GM18868 (cell line): ENCODE results near the gene NEURL1B.
"Not testable (repeated sequence)": the region's sequence is repeated elsewhere in the genome, so short reads cannot be mapped to it uniquely, and the experiment has no call there.

ENCODE experiments used
- ATAC-seq: cut with Tn5 transposase; IDR thresholded peaks from one replicate; pipeline ENCODE4 v1.9.1; 2021; ENCODE audit warnings: mild to moderate bottlenecking, moderate library complexity; ENCODE audit not compliant: unreplicated experiment

The NEURL1B gene, protein sequence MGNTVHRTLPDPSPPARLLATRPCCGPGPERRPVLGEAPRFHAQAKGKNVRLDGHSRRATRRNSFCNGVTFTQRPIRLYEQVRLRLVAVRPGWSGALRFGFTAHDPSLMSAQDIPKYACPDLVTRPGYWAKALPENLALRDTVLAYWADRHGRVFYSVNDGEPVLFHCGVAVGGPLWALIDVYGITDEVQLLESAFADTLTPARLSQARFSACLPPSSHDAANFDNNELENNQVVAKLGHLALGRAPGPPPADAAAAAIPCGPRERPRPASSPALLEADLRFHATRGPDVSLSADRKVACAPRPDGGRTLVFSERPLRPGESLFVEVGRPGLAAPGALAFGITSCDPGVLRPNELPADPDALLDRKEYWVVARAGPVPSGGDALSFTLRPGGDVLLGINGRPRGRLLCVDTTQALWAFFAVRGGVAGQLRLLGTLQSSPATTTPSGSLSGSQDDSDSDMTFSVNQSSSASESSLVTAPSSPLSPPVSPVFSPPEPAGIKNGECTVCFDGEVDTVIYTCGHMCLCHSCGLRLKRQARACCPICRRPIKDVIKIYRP

DNA sequence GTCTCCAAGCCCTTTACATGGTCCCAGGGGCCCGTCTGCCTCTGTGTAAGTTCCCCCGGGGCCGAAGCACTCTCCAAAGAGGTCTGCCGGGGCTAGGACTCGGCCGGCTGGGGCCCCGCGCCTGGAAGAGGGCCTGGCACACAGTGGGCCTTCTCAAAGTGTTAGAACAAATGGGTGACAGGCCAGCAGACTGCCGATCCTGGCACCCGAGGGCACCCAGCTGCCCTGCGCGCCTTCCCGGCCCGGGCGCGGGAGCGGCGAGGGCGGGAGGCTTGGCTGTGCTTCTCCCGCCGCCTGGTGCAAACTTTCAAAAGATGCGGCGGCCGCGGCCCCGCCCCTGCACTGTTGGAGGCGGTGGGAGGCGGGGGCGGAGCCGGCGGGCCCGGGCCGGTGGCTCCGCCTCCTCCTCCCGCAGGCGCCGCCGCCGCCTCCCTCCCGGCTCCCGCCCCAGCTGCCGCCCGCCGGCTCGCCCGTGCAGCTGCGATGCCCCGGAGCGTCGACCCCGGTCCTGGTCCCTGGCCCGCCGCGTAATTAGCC, at the start of gene NEURL1B:
Gene NEURL1B (plus strand): TSS at position 442 of the 537 bp plus-strand sequence. CDS start 144 bp downstream, outside the sequence.
- peak; percentile 67 for ATAC-seq

DNA sequence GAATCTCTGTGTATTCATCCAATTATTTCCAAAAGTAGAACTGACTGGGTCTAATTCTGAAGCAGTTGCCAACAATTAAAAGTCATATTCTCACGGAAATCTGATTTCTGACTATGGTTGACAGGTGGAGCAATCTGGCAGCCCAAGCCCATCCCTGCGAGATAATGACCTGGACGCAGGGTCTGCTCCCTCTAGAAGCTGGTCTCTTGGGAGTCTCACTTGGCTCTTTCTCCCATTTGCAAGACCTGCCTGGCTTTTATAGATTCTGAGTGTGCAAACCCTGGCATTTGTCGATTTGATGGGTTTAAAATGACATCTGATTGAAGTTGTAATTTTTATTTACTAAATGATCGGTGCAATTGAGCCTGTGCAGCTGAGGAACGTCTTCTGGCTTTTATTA, 49.4 kb upstream of the NEURL1B start:
- no peak for ATAC-seq

DNA sequence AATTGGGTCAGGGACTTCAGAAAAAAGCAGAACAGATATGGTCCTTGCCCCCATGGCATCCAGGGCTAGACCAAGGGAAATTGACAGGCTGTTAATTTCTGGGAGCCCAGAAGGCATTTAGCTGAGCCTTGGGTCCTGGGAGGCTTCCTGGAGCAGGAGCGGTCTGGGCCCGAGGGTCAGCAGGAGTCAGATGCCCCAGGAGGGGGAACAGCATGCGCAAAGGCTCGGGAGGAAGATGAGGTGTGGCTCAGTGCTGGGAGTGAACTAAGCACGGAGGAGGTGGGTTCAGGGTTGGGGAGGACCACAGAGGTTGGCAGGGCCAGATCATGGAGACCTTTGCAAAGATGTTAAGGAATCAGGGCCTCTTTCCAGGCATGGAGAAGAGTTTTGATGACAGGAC, 48.2 kb upstream of the NEURL1B start:
- no peak for ATAC-seq

DNA sequence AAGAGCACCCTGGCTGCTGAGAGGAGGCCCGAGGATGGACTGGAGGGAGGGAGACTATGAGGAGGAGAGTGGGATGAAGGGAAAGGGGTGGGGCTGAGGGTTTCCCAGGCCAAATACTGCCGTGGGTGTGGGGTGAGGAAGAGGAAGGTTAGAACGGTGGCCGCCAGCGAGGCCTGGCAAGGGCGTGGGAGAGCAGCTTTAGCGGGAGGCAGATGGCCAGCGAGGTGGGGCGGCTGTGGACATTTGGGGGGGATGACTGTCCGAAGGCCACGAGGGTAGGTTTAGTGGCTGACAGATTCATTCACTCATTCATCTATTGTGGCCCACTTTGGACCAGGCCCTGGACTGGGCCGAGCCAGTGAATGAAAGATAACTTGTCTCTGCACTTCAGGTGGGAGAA, 47.8 kb upstream of the NEURL1B start:
- ATAC-seq = no peak

DNA sequence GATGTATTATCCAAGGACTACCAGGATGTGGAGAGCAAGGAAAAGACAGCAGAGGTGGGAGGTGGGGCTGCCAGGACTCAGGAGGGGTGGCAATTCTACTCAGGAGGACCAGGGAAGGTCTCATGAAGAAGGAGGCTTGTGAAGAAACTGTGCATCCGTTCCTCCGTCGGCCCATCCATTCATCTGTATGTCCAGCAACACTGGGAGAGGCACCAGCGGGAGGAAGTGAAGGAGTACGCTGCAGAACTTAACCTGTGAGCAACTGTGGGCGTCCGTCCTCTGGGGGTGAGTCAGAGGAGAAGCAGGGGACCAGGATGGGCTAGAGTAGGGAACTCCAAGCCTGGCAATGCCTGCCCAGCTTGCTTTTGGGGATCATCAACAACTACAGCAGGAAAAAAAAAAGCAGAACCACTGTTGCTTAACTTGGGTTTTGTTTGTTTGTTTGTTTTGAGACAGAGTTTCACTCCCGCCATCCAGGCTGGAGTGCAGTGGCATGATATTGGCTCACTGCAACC, 47.3 kb upstream of the NEURL1B start:
- no peak for ATAC-seq

DNA sequence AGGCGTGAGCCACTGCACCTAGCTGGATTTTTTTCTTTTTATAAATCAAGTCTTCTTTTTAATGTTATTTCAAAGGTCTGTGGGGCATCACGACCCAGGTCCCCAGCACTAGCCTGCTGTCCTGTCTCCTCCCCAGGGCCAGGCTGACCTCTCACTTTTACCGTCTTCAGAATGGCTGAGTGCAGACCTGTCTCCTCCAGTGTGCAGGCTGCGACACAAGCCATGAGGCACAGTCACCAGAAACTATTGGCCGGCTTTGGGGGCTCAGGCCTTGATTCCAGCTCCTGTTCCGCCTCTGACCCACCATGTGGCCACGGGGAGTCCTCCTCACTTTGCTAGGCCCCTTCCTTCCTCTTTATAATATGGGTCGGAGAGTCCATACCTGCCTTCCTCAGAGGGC, 46.6 kb upstream of the NEURL1B start:
- no peak for ATAC-seq

DNA sequence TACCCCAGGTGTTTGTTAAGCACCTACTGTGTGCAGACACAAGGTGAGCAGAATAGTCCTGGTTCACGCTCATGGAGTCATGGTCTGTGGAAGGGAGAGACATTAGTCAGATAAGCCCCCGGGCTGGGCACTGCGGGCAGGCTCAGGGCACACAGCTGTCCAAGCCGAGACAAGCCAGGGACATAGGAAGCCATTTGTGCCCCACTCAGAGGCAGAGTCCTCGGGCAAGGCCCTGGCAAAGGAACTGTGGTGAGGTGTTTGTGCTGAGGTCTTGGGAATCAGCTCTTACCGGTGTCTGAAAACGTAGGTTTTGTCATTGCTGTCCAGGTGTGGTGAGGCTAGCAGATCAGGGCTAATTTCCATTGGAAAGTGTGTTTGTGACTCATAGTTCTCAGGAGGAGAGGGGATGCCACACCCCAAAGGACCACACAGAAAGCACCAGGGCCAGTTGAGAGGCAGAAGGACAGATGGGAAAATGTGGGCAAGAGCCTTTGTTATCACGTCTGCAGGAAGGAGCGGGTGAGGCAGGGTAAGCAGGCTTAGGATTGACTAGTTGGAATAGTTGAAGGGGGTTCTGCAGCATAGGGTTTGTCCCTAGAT, 46.1 kb upstream of the NEURL1B start:
- ATAC-seq = no peak

DNA sequence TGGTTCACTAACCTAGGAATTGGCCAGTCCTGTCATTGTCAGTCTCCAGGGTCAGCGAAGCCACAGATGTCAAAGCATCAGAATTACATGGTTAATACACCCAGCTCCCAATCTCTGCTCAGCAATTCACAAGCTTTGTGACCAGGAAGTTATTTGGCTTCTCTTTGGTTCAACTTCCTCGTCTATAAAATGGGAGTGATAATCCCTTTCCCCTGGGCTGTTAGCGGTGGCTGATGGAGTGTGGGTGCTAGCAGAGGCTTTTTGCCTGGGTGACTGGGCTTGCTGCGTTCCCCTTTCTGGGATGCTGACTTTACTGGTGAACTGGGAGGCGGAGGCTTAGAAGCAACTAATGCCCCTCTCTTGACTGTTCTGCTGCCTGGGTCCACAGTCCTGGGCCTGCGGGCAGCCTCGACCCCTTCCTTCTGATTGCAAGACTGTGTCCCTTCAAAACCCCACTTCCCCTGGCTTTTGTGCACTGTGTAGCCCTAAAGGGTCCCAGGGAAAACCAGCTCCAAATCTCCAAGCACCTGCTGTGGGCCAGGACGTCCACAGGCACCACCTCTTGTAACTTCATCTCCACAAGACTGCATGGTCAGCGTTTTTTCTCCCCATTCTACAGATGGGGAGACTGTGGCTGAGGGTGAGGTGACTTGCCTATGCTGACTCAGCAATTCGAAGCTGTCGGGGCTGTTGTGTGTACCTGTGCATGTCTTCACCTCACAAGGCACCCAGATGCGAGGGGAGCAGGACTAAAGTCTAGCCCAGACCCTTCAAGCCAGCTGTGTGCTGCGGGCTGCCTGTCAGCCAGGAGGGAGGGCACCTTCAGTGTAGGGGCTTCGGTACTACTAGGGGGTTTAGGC, 45.2 kb upstream of the NEURL1B start:
- ATAC-seq = no peak

DNA sequence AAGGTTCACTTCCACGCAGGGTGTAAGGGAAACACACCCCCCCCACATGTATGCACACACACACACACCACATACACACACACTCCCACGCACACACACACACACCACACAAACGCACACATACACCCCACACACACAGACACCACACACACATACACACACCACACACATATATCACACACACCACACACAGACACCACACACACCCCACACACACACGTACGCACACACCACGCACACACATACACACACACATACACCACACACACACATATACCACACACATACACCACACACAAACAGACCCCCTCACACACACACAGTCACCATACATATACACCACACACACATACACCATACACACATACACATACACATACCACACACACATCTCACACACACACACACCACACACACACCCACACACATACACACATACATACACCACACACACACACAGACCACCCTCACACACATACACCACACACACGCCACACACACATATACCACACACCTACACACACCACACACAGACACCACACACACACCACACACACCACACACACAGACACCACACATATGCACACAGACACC, 44.3 kb upstream of the NEURL1B start:
- no peak for ATAC-seq

DNA sequence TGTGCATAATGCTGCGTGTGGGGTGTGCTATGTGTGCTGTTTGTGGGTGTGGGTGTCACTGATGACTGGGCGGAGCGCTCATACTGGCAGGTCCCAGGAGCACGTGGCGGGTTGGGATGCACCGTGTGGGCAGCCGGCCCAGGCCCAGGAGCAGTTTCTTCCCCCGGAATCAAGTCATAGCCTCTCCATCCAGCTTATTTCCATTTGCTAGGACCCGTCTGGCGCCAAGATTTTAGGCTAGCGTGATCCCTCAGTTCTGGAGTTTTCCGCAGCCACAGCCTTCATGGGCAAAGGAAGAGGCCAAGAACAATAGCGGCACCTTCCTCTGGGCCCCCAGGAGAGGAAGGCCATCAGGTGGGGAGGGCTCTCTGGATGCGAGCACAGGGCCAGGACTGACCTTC, 43.3 kb upstream of the NEURL1B start:
- ATAC-seq = no peak

DNA sequence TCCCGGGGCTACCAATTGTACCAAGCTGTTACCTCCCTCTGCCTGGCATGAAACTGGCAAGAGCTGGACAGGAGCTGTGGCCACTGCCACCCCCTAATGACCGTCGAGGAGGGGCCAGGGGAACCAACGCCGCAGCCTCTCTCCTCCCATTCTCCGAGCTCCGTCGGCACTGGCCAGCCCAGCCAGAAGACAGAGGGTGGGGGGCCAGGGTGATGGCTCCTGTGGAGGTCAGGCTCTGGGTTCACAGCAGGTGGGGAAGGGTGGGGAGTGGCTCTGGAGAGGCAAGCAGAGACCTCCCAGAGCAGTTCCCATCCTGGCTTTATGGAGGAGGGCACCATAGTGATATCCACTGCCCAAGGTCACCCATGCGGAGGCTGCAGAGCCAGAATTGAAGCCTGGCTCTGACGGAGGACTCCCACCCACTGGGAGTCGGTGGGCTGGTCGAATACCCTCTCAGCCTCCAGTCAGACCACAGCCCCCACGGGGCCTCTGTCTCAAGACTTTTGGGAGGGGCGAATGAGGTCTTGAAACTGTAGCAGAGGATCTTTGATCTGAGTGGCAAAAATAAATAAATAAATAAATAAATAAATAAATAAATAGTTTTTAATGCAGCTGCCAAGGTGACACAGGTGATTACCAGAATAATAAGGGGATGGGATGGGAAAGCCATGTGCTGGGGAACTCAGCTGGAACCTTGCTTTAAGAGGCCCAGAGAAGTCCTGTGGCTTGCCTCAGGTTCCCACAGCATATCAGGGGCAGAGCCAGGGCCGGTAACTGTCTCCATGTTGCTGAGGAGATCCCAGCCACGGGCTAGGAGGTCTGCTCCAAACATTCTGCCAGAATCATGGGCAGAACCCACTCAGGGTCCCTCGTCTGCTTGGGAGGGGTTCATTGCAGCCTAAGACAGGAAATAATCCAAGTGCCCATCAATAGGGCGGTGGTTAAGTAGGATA, 42.5 kb upstream of the NEURL1B start:
- ATAC-seq = no peak

DNA sequence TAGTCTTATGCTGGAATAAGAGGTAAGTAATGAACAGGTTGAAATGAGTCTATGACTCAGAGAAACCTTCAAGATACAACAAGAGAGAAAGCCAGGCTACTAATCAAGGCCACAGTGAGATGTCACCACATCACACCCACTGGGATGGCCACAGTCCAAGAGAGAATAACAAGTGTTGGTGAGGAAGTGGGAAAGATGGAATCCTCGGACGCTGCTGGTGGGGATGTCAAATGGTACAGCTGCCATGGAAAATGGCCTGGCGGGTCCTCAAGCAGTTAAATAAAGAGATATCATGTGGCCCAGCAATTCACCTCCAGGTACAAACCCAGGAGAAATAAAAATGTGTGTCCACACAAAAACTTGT, 41.9 kb upstream of the NEURL1B start:
- no peak for ATAC-seq

DNA sequence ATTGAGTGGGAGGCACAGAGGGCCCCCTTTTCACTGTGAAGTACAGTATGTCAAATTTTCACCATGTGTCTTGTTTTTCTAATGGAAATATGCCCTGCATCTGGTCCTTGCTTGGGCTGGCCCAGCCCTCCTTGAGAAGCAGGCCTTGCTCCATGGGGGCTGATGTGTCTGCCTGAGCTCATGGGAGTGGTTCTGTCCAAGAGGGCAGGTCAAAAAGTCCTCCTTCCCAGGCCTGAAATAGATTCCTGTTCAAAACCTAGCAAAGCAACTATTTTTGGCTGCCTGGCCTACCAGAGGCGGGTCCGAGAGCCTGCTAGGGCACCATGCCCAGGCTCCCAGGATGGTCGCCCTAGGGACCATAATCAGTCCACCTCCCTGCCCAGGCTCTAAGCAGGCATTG, 40.5 kb upstream of the NEURL1B start:
- ATAC-seq = no peak

DNA sequence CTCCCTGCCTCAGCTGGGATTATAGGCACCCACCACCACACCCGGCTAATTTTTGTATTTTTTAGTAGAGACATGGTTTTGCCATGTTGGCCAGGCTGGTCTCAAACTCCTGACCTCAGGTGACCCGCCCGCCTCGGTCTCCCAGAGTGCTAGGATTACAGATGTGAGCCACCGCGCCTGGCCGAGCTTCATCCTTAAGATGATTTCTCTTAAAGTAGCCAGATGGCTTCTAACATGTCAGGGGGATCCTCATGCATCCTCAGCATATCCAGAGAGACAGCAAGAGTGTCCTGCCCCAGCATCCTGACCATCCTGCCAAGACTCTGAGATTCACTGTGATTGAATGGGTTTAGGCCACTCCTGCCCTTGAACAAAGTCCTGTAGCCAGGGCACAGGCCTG, 39.5 kb upstream of the NEURL1B start:
- ATAC-seq = not testable (repeated sequence)

DNA sequence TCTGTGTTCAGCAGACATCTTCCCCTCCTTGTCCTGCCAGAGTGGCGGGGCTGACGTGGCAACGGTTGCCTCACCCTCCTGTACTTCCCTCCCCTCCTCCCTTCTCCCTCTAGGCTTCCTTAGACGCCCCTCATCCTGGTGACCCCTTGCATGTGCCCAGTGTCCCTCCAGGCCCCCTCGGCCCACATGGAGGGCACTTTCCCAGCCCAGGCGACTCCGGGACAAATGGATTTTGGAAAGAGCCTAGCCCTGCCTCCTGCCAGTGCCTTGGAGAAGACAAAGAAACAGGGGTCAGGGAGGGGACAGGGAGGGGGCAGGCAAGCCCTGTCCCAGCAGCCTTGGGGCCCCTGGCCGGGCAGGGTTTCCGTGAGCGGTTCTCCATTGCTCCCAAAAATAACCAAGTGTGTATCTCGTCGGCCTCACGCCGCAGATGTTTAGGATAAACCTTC, 38.3 kb upstream of the NEURL1B start:
- no peak for ATAC-seq

DNA sequence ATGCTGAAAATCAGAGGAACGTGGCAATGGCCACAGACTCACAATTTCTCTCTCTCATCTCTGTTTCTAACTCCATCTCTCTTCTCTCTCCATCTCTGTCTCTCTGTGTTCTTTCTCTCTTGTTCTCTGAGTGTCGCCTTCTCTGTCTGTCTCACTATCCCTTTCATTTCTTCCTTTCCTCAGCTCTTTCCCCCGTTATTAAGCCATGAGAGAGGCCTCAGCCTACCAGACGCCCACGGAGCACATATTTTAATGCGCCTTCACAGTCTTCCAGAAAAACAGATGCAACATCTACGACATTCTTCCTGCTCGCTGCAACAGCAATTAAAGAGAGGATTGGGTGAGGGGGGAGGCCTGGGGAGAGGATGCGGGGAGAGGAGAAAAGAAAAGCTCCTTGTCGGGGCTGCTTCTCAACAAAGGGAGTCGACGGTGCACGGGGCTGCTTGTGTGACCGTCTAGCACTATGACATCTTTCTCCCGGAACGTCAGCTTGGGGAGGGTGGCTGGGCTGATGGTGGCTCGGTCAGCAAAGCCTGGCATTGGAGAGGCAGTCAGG, 37.7 kb upstream of the NEURL1B start:
- no peak for ATAC-seq

DNA sequence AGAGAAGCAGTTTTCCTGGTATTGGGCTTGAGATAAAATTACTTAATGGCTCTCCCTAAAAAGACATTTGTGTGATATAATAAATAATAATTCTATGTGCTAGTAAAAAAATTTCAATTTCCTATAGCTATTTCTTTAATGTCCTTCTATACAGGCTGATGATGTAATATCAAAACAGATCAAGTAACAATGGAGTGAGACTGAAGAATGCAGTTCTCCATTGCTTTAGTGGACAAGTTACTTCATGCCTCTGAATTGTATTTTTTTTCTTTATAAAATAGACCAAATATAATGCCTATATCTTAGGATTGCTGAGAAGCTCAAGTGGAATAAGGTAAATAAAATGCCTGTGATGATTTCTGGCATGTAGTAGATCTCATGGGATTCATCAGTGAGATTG, 35.6 kb upstream of the NEURL1B start:
- no peak for ATAC-seq

DNA sequence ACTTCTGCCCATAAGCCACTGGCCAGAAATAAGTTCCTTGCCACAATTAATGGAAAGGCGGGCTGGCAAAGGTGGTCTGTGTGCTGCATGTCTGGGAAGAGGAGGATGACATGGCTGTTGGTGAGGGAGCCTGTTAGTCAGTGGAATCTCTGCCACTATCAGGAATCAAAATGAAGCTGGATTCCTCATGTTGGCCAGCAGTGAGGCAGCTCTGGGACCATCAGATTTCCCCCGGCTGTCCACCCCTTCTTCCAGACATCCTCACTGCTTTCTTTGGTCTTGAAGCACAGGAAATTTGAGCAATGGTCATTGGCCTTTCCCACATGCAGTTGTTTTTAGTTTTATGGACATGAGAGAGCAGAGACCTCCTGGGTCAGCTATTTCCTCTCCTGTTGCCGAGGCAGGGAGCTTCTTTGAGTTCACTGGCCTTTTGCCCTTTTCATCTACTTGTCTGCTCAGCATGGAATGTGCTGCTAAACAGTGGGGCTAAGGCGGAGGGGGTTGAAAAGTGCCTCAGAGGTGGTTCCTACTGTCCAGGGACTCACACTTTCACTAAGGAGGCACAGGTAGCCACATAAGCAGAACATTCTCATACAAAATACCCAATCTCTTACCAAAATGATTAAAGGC, 34.8 kb upstream of the NEURL1B start:
- no peak for ATAC-seq
